GM12878 (cell line): ENCODE measurements around the gene CFAP74. TPM values are rescaled to one million over a fixed set of nuclear protein-coding genes. Genes with fewer than 3 reads are reported as not detected.

Source experiments
- BHLHE40 ChIP-seq, 2 experiments: fragments of 450-650 bp in 1 of 2; IDR thresholded peaks; 2 replicates each; pipeline ENCODE4 v1.6.1; 2011 to 2017; ENCODE audit warnings: low read depth in 2 of 2, borderline replicate concordance in 1 of 2, improper control_type of control experiment in 1 of 2, low read length in 1 of 2, mild to moderate bottlenecking in 1 of 2
- CBX3 ChIP-seq: fragments of 200-600 bp; sonication (generic); IDR thresholded peaks from 2 replicates; pipeline ENCODE4 v1.6.1; 2016; ENCODE audit warnings: low read depth, borderline replicate concordance
- MTA3 ChIP-seq: IDR thresholded peaks from 2 replicates; pipeline ENCODE4 v1.6.1; 2012; ENCODE audit warnings: low read length, inconsistent platforms, borderline replicate concordance
- MYB ChIP-seq: fragments of 150-350 bp; IDR thresholded peaks from 2 replicates; pipeline ENCODE4 v1.6.1; 2014; ENCODE audit warnings: mild to moderate bottlenecking, low read depth, low read length, borderline replicate concordance
- POLR2AphosphoS2 ChIP-seq: IDR thresholded peaks from 2 replicates; pipeline ENCODE4 v1.6.1; 2011; ENCODE audit warnings: low read depth, mild to moderate bottlenecking, low read length, improper control_type of control experiment, moderate library complexity
- SREBF2 ChIP-seq: IDR thresholded peaks from 2 replicates; pipeline ENCODE4 v1.6.1; 2012; ENCODE audit warnings: mild to moderate bottlenecking, low read length
- YBX1 ChIP-seq: fragments of 450-650 bp; IDR thresholded peaks from 2 replicates; pipeline ENCODE4 v1.6.1; 2016; ENCODE audit warnings: antibody characterized with exemption
- ZNF207 ChIP-seq: fragments of 450-650 bp; IDR thresholded peaks from 2 replicates; pipeline ENCODE4 v1.6.1; 2014; ENCODE audit warnings: antibody characterized with exemption, mild to moderate bottlenecking, borderline replicate concordance
- polyA plus RNA-seq, 11 experiments: library from polyadenylated mRNA; depleted of rRNA in 4 of 11; unstranded in 6 of 11; stranded (reverse) in 5 of 11; fragments of >200 nt; fragmentation: Nextera tagmentation in 4 of 11; fragmentation: Illumina TruSeq in 1 of 11; extraction: Ambion mirVana in 4 of 11; extraction: Trizol in 1 of 11; gene quantifications; 1 replicate in 1 of 11; 2 replicates in 10 of 11; pipeline versions ENCODE4 v1.2.1 to v1.2.3, GENCODE V29; 2011 to 2016; ENCODE audit warnings: inconsistent platforms in 2 of 11, missing spikeins in 2 of 11, low read depth in 1 of 11
- total RNA-seq, 4 experiments: library from RNA; depleted of rRNA in 3 of 4; stranded (reverse); fragments of >200 nt in 3 of 4; fragmentation: Illumina TruSeq in 1 of 4; extraction: Trizol in 1 of 4; gene quantifications; 2 replicates each; pipeline versions ENCODE4 v1.2.1 to v1.2.3, GENCODE V29; 2013 to 2021
- TF ChIP-seq, protein P1 (sequence below): fragments of 450-650 bp; IDR thresholded peaks from 2 replicates; pipeline ENCODE4 v1.6.1; 2017; ENCODE audit warnings: mild to moderate bottlenecking, moderate library complexity

Gene CFAP74
- total and polyA plus RNA-seq, 10 of the 15 experiments (the other 5 are each of a cell fraction or from before 2014, with no cell fraction given), result 0.01 TPM; not detected in 9

DNA sequence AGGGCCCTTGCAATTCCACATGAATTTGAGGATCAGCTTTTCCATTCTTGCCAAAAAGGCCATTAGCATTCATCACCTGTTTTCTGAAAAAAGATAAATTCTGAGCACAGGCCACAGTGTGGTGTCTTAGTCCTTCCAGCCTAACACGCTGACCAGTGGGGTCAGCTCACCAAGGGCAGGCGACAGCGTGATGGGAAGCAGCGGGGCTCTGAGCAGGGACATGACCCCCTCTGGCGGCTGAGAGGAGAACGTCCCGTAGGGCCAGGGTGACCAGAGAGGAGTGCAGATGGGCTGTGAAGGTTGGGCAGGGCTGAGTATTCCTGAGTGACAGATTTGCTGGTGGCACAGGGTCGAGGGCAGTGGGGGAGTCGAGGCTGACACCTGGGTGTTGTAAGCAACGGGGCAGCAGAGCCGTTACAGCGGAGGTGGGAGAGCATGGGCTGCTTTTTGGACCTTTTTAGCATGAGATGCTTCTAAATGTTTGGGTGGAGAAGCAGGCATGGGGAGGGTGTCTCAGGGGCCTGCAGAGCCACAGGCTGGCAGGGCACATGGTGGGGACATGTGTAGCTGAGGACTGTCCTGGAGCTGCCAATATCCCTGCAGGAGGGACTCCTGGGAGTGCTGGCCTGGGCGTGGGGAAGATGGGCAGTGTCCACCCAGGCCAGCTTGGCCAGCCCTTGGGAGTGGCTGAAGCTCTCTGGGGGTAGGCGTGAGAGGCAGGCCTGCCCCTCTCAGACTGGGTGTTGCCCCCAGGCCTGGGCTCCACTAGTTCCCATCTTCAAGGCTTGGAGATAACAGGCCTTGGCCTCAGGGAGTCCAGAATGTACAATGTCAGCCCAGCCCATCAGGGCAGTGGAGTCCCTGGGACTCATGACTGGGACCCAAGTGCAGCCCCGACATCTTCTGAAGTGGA is 97.1 kb downstream of the CFAP74 start (continued):
- TF ChIP-seq, protein P1, sequence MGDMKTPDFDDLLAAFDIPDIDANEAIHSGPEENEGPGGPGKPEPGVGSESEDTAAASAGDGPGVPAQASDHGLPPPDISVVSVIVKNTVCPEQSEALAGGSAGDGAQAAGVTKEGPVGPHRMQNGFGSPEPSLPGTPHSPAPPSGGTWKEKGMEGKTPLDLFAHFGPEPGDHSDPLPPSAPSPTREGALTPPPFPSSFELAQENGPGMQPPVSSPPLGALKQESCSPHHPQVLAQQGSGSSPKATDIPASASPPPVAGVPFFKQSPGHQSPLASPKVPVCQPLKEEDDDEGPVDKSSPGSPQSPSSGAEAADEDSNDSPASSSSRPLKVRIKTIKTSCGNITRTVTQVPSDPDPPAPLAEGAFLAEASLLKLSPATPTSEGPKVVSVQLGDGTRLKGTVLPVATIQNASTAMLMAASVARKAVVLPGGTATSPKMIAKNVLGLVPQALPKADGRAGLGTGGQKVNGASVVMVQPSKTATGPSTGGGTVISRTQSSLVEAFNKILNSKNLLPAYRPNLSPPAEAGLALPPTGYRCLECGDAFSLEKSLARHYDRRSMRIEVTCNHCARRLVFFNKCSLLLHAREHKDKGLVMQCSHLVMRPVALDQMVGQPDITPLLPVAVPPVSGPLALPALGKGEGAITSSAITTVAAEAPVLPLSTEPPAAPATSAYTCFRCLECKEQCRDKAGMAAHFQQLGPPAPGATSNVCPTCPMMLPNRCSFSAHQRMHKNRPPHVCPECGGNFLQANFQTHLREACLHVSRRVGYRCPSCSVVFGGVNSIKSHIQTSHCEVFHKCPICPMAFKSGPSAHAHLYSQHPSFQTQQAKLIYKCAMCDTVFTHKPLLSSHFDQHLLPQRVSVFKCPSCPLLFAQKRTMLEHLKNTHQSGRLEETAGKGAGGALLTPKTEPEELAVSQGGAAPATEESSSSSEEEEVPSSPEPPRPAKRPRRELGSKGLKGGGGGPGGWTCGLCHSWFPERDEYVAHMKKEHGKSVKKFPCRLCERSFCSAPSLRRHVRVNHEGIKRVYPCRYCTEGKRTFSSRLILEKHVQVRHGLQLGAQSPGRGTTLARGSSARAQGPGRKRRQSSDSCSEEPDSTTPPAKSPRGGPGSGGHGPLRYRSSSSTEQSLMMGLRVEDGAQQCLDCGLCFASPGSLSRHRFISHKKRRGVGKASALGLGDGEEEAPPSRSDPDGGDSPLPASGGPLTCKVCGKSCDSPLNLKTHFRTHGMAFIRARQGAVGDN, result no peak
- TF ChIP-seq ZNF207 (no peak; the same call in 1 of the 2 replicates), CBX3 (no peak), MYB (no peak), BHLHE40 (IDR thresholded peaks at IDR 0.05; ENCODE audit: borderline replicate concordance in 1 of 2, low read depth in 2 of 2, low read length in 1 of 2) (peak; percentile 28 to 38; a peak in 1 of 4 replicates), SREBF2 (no peak), YBX1 (no peak), MTA3 (no peak), POLR2AphosphoS2 (no peak)
